Hindlimb muscle (tissue), 1 donor: Measurements from ENCODE around the gene ID1. TPM values are rescaled to one million over a fixed set of nuclear protein-coding genes. Genes with fewer than 3 reads are reported as not detected.
"Not testable (repeated sequence)": the region's sequence is repeated elsewhere in the genome, so short reads cannot be mapped to it uniquely, and the experiment has no call there.

Experiments used
- DNase-seq: peaks from one replicate; pipeline ENCODE4 v3.0.0-alpha.2; 2013
- polyA plus RNA-seq: library from polyadenylated mRNA; unstranded; fragments of 120-200 nt; gene quantifications from one replicate; pipeline ENCODE4 v1.2.1, GENCODE V29; 2013; ENCODE audit not compliant: insufficient read length

Gene ID1
- polyA plus RNA-seq, 1 donor = 22.8 TPM

DNA sequence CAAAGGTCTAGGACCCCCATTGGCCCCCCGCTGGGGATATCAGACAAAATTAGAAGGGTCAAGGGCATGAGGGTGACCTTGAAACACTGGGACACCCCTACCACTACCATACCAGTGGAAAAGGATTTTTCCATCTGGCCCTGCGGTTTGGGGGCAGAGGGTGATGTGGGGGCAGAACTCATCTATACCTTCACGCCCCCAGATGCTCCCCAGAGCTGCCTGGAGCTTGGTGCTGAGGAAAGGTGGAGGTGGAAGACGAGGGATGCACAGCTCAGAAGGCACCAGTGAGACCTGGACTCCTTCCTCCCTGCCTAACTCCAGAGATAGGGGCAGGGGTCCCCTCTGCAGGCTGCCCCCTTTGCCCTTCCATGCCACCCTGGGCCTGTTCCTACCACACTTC is 33.7 kb downstream of the ID1 start:
- DNase-seq = no peak

DNA sequence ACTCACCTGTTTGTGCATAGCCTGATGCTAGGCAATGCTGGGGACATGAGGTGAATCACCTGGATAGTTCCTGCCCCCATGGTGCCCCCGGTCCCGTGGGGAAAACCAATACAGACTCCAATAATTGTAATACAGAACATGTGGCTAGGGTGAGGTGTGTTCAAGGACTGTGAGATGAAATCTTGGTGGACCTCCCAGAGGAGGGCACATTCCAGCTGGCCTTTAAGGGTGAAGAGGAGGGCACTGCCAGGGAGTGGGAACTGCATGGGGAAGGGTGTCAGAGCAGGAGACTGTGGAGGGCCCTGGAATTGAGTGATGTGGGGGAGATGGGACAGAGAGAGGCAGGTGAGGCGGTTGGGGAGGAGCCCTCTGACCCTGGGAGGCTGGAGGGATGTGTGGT is 35.2 kb downstream of the ID1 start:
- no peak for DNase-seq

DNA sequence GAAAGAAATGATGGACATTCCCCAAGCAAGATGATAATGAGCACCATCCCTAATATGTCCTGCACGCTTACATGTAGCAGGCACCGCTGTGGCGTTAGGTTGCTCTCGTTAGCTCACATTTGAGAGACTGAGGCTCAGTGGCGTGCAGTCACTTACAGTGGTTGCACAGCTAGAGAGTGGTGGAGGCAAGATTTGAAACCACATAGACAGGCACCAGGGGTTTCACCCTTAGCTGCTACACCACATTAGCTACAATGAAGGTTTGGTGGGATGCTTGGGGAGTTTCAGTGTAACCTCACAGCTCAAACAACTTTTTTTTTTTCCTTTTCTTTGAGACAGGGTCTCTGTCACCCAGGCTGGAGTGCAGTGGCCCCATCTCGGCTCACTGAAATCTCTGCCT is 36.3 kb downstream of the ID1 start:
- no peak for DNase-seq

DNA sequence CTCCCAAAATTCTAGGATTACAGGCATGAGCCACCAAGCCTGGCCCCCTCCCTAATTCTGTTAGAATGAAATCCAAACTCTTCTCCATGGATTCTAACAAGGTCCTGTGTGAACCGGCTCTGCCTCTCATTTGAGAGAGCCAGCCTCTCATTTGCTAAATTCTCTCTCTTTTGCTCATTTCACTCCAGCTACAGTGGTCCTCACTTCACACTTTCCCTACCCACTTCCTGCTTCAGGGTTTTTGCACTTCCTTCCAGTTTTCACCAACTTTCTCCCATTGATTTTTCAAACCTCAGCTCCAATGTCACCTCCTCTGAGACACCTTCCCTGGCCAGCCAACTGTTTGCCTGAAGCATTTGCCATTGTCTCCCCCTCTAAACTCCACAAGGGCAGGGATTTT is 37.7 kb downstream of the ID1 start:
- no peak for DNase-seq

DNA sequence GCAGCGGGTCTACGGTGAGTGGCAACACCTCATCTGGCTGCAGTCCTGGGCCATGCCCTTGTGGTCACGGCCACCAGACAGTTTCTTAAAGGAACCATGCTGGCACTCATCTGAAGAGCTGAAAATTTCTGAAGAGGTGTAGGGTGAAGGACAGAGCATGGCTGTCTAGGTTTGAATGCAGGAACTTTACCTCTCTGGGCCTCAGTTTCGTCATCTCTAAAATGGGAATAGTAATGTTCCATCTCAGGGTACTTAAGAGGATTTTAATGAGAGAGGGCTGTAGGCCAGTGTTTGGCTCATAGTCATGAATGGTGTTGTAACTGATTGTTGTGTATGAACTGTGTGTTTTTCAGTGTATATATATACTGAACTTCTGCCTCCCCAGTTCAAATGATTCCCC is 38.4 kb downstream of the ID1 start:
- no peak for DNase-seq

DNA sequence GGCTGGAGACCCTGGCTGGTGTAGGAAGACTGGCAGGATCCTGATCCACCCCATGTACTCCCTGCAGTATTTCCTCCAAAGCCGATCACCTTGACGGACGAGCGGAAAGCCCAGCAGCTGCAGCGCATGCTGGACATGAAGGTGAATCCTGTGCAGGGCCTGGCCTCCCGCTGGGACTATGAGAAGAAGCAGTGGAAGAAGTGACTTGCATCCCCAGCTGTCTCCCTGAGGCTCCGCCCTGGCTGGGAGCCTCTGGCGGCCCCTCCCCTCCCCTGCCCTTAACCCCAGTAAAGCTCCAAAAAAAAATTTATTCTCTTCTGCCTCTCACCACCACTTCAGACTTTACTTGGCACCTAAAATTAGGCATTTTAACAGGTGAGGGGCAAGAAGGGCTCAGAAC is 39.6 kb downstream of the ID1 start:
- DNase-seq = no peak

DNA sequence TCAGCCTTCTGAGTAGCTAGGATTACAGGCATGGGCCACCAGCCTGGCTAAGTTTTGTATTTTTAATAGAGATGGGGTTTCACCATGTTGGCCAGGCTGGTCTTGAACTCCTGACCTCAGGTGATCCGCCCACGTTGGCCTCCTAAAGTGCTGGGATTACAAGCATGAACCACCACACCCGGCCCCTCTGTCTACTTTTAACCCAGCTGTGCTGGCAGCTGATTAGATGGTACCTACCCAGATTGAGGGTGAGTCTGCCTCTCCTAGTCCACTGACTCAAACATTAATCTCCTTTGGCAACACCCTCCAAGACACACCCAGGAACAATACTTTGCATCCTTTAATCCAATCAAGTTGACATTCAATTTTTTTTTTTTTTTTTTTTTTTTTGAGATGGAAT is 43.0 kb downstream of the ID1 start:
- not testable (repeated sequence) for DNase-seq

DNA sequence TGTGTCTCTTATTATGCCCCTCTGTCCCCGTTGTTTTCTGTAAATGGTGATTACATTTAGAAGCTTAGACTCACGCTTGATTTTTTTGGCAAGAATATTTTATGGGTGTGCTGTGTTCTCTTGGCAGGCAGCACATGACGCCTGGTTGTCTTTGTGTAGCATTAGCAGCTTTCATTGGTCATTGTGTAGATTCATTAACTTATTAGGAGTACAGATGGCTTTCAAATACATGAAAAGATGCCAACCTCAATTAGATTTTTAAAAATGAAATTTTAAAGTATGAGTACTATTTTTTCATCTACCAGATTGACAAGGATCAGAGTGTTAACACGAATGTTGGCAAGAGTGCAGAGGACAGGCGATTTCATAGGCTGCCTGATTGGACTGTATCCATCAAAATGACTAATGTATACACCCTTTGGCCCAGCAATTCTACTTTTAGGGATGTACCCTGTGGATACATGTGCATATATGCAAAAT is 47.9 kb downstream of the ID1 start:
- no peak for DNase-seq

DNA sequence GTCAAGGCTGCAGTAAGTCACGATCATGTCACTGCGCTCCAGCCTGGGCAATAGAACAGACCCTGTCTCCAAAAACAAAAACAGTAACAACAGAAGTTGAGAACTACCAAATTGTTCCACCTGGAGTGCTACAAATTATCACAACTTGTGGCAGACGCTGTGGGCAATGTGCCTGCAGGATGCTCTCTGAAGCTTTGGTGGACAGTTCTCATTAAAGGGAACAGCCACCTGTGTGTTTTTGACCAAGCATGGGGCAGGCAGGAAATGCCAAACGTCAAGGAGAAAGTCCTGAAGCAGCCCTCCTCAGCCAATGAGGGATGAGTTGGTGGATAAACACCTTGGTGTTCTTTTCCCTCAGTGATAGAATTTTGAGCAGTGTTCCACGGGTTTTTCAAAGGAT is 48.5 kb downstream of the ID1 start:
- DNase-seq = no peak

DNA sequence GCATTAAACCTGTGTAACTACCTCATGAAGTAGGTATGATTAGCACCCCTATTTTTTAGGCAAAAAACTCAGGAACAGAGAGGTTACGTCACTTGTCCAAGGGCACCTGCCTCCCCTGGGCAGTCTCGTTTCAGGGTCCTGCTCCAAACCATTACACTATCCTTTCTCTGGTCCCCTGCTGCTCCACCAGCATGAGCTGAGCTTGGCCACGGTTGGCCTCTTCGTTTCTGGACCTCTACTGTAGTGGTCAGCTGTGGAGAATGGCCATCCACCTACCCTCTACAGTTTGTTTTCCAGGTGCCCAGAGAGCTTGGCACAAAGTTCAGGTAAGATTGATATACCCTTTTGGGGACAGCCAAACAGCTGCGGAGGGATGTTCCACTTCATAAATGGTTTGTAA is 49.4 kb downstream of the ID1 start:
- no peak for DNase-seq

Other genes starting within 250 kb of the ID1 start
- gene DEFB118, start 236.7 kb upstream of the ID1 start, polyA plus RNA-seq = not detected
- gene DEFB119, start 214.7 kb upstream of the ID1 start, polyA plus RNA-seq = not detected
- gene DEFB121, start 199.1 kb upstream of the ID1 start, polyA plus RNA-seq = not detected
- not detected for gene DEFB123, start 164.7 kb upstream of the ID1 start, polyA plus RNA-seq
- gene DEFB124, start 130.2 kb upstream of the ID1 start, polyA plus RNA-seq = 0.88 TPM
- 6.6 TPM for gene REM1, start 130.0 kb upstream of the ID1 start, polyA plus RNA-seq
- 84.3 TPM for gene HM13, start 90.8 kb upstream of the ID1 start, polyA plus RNA-seq
- 9.2 TPM for gene COX4I2, start 32.6 kb downstream of the ID1 start, polyA plus RNA-seq
- 28.1 TPM for gene BCL2L1, start 117.6 kb downstream of the ID1 start, polyA plus RNA-seq
- gene TPX2, start 134.0 kb downstream of the ID1 start, polyA plus RNA-seq = 20.7 TPM
- gene MYLK2, start 214.1 kb downstream of the ID1 start, polyA plus RNA-seq = 54.0 TPM
- 4.5 TPM for gene FOXS1, start 240.3 kb downstream of the ID1 start, polyA plus RNA-seq